ENCODE measurements around the gene TBX21. TPM values are rescaled to one million over a fixed set of nuclear protein-coding genes. Genes with fewer than 3 reads are reported as not detected.

The TBX21 gene
- total and polyA plus RNA-seq, 2 experiments from 2014 or later: not detected

DNA sequence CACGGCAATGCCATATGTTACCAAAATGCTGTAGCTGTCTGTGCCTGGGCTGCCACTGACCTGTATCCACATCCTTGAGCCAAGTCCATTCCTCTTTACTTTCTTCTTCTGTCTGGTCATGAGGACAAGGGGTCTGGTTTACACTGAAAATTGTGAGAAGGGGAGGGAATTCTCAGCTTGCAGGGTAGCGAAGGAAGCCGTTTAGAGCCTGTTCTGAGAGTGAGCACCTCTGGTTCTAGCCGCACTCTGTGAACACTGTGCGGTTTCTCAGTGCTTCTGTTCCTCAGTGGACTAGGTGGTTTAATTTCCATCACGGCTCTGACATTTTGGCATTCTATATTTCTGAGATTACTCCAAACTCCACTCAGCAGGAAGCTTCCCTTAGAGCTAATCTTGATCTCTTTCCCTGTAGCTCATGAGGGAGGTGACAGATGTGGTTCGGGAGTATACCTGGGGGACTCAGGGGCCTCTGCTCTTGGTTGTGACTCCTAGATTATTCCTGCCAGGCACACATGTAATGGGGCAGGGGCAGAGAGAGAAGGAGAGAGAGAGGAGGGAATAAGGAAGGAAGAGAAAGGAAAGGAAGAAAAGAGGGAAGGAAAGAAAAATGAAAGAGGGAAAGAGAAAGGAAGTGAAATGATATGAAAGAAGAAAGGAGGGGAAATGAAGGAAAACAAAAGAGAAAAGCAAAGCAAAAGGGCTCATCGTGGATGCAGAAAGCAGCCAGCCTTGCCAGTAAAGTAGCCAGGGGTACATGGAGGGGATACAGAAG is 14.2 kb upstream of the TBX21 start (continued):
- TF ChIP-seq STAT1 (IDR thresholded peaks at IDR 0.05; ENCODE audit: unreplicated experiment) (no peak), ZNF114 (CRISPR knock-in tag; IDR thresholded peaks at IDR 0.05) (no peak), EZH2phosphoT487 (IDR thresholded peaks at IDR 0.05; ENCODE audit: unreplicated experiment) (no peak)
- TF ChIP-seq, protein P1, sequence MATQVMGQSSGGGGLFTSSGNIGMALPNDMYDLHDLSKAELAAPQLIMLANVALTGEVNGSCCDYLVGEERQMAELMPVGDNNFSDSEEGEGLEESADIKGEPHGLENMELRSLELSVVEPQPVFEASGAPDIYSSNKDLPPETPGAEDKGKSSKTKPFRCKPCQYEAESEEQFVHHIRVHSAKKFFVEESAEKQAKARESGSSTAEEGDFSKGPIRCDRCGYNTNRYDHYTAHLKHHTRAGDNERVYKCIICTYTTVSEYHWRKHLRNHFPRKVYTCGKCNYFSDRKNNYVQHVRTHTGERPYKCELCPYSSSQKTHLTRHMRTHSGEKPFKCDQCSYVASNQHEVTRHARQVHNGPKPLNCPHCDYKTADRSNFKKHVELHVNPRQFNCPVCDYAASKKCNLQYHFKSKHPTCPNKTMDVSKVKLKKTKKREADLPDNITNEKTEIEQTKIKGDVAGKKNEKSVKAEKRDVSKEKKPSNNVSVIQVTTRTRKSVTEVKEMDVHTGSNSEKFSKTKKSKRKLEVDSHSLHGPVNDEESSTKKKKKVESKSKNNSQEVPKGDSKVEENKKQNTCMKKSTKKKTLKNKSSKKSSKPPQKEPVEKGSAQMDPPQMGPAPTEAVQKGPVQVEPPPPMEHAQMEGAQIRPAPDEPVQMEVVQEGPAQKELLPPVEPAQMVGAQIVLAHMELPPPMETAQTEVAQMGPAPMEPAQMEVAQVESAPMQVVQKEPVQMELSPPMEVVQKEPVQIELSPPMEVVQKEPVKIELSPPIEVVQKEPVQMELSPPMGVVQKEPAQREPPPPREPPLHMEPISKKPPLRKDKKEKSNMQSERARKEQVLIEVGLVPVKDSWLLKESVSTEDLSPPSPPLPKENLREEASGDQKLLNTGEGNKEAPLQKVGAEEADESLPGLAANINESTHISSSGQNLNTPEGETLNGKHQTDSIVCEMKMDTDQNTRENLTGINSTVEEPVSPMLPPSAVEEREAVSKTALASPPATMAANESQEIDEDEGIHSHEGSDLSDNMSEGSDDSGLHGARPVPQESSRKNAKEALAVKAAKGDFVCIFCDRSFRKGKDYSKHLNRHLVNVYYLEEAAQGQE (IDR thresholded peaks at IDR 0.05; ENCODE audit: unreplicated experiment): no peak

DNA sequence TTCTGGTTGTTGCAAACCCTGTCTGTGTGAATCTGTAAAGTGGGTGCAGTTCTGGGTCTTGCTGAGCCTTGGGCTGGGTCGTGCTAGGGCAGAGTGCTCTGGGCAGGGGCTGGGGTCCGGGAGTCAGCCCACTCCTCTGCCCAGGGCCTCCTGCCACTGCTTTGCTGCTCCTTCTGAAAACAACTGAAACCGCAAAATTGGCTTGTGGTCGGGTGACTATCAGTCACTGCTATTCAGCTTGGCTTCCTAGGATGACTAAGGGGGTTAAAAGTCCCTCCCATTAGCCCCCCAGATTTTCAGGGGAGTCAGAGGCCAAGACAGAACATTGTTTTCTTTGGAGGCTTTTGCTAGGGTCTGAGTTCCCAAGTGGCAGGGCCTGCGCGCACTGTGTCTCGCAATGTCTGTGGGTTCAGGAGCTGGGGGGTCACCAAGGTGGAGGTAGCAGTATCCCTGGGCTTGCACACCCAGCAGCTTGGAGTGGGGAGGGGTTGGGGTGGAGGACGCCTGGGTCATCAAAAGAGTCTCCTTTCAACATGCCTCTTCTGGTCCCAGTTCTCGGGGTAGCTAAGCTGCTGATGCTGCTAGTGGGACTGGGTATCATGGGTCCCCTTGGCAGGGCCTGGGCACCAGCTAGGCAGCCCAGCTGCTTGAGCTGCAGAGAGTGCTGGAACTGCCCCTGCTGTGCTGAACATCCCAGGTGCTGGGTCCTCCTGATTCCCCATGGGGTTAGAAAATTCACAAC is 13.5 kb upstream of the TBX21 start:
- no peak for DNase-seq (ENCODE audit: low spot score)
- Histone ChIP-seq H3K79me2 (replicated peaks; ENCODE audit: insufficient read depth) (no peaks in the 10 kb centered on the region), H3K27ac (ENCODE audit: low read depth) (no peak overlapping the region), H3K36me3 (ENCODE audit: insufficient read depth) (no peaks in the 10 kb centered on the region), H3F3A (replicated peaks; ENCODE audit: low read depth) (no peaks in the 10 kb centered on the region), H3K9me2 (ENCODE audit: insufficient read depth) (no peaks in the 10 kb centered on the region), H3K4me1 (ENCODE audit: insufficient read depth) (peaks cover 17% of the 10 kb centered on the region; the same call in 1 of the 2 replicates), H3K27me3 (ENCODE audit: insufficient read depth) (peaks cover 42% of the 10 kb centered on the region), H4K20me1 (replicated peaks; ENCODE audit: insufficient read depth) (no peaks in the 10 kb centered on the region), H3K4me2 (no peak overlapping the region), H2AFZ (no peak overlapping the region), H3K4me3 (no peak overlapping the region)
- no peaks in the 10 kb centered on the region; the same call in 2 of the 3 replicates for H3K36me3 Mint-ChIP-seq (ENCODE audit: low read depth)
- H3K4me3 Mint-ChIP-seq: no peak overlapping the region
- peaks cover 33% of the 10 kb centered on the region for H3K4me1 Mint-ChIP-seq
- H3K27me3 Mint-ChIP-seq (ENCODE audit: insufficient read depth, low read depth, poor library complexity): peaks cover 21% of the 10 kb centered on the region
- H3K27ac Mint-ChIP-seq: no peak overlapping the region
- no peak for ATAC-seq
- H3K9me3 Mint-ChIP-seq: no peaks in the 10 kb centered on the region; the same call in 2 of the 3 replicates
- TF ChIP-seq, protein P2, sequence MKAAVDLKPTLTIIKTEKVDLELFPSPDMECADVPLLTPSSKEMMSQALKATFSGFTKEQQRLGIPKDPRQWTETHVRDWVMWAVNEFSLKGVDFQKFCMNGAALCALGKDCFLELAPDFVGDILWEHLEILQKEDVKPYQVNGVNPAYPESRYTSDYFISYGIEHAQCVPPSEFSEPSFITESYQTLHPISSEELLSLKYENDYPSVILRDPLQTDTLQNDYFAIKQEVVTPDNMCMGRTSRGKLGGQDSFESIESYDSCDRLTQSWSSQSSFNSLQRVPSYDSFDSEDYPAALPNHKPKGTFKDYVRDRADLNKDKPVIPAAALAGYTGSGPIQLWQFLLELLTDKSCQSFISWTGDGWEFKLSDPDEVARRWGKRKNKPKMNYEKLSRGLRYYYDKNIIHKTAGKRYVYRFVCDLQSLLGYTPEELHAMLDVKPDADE (IDR thresholded peaks at IDR 0.05): no peak
- TF ChIP-seq NANOG (IDR thresholded peaks at IDR 0.05; ENCODE audit: borderline replicate concordance) (no peak), POLR2AphosphoS5 (IDR thresholded peaks at IDR 0.05; ENCODE audit: low read depth) (no peak), STAT1 (IDR thresholded peaks at IDR 0.05; ENCODE audit: unreplicated experiment) (no peak), EZH2 (IDR thresholded peaks at IDR 0.05; ENCODE audit: low read depth, unreplicated experiment) (no peak), ZNF331 (CRISPR knock-in tag; IDR thresholded peaks at IDR 0.05; ENCODE audit: low read depth) (no peak), ZNF114 (CRISPR knock-in tag; IDR thresholded peaks at IDR 0.05) (no peak), CREB1 (CRISPR knock-in tag; IDR thresholded peaks at IDR 0.05; ENCODE audit: low read depth) (no peak)
- TF ChIP-seq, protein P1 (IDR thresholded peaks at IDR 0.05; ENCODE audit: unreplicated experiment): no peak
